HG03565 (cell line): ENCODE data around the gene TSPEAR.

Source experiments
- ATAC-seq: cut with Tn5 transposase; IDR thresholded peaks from one replicate; pipeline ENCODE4 v1.9.1; 2021; ENCODE audit warnings: mild to moderate bottlenecking, moderate library complexity; ENCODE audit not compliant: unreplicated experiment

TSPEAR gene

DNA sequence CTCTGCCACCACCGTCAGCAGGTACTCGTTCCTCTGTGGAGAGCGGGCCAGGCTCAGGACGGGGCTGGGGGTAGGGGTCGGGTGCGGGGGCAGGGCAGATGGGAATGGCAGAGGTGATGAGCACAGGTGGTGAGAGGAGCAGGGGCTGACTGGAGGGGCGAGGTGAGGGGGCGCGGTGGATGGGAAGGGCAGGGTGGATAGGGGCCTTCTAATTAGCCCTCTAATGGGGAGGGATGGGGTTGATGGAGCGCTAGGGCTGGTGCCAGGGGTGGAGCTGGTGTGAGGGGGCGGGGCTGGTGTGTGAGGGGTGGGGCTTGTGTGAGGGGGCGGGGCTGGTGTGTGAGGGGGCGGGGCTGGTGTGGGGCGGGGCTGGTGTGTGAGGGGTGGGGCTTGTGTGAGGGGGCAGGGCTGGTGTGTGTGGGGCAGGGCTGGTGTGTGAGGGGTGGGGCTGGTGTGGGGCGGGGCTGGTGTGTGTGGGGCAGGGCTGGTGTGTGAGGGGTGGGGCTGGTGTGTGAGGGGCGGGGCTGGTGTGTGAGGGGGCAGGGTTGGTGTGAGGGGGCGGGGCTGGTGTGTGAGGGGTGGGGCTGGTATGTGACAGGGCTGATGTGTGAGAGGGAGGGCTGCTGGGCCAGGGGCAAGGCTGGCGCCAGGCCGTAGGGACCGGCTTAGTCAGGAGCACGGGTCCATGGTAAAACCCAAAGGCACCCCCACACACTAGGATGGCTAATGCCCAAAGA, 177.3 kb downstream of the TSPEAR start:
- ATAC-seq, result no peak

DNA sequence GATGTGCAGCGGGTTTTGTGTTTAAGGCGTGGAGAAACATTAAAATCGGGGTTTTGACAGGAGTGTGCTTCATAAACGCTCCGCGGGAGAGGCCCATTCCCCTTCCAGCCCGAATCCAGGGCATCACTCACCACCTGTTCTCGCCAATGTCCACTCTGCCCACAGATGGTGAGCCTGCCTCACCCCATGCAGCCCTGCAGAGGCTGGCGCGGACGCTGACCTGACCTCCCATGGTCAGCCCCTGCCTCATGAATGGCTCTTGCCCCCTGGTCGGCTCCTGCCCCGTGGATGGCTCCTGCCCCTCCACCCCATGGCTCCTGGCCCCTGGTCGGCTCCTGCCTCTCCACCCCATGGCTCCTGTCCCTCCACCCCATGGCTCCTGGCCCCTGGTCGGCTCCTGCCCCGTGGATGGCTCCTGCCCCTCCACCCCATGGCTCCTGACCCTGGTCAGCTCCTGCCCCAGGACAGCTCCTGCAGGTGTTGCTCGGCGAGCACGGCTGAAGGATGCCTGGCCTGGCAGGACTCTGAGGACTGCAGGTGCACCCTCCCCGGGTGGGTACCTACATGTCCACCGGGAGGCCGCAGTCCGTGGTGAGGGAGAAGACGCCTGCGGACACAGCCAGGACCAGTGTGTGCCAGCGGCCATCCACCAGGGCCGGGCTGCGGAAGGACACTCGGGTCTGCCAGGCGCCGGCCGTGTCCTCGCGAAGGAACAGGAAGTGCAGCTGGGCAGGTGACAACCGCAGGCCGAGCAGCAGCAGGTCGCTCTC, 178.1 kb downstream of the TSPEAR start:
- no peak for ATAC-seq

DNA sequence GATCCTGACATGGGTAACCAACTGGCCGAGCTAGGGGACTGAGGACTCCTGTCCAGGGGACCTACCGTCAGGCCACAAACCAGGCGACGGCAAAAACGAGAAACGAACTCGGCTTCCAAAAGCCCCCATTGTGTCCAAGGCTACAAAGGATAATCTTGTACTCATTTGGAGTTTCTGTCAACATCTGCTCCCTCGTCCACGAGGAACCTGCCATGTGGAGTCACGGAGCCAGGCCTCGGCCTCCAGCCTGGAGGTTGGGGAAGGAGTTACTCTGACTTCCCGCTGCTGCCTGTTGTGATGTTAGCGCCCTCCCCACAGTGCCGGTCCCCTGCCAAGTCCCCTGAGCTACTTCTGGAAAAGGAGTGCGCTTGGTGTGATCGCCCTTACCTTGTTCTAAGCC, 178.7 kb downstream of the TSPEAR start:
- no peak for ATAC-seq

DNA sequence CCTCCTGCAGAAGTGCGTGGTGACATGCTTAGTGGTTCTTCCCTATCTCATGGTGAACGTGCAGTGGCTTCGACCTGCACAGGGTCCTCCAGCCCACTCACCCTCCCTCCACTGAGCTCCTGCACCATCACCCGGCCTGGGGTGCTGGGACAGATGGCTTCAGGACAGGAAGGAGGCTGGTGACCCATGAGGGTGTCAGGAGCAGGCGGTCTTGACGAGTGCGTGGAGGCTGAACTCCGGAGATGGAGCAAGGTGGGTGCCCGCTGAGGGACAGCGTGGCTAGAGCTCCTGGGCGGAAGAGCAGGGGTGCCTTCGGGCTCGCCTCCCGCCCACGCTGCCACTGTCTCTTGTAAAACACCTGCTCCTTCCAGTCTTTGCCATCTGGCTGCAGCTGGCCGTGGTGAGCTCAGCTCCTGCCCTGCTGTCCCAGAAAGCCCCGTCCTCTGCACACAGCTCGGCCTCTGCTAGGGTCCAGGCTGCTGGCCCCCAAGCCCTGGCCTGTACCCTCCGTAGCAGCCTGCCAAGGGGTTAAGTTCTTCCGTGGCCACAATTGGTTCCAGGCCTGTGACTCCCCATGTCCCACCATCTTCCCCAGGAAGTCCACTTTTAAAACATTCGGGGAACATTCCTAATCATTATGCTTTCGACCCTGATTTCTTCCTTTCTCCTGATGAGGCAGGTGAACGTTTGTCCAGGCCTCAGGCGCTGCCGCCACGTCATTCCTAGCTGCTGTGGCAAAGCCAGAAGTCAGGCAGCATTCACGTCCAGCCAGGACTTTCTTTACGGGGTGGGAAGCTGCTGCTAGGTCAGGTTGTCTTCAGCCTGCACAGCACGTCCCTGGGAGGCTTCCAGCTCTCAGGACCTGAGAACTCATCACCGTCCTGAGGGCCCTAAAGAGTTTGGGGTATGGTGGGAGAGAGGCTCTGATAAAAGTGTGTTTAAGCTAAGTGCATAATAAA, 179.5 kb downstream of the TSPEAR start:
- ATAC-seq, result no peak

DNA sequence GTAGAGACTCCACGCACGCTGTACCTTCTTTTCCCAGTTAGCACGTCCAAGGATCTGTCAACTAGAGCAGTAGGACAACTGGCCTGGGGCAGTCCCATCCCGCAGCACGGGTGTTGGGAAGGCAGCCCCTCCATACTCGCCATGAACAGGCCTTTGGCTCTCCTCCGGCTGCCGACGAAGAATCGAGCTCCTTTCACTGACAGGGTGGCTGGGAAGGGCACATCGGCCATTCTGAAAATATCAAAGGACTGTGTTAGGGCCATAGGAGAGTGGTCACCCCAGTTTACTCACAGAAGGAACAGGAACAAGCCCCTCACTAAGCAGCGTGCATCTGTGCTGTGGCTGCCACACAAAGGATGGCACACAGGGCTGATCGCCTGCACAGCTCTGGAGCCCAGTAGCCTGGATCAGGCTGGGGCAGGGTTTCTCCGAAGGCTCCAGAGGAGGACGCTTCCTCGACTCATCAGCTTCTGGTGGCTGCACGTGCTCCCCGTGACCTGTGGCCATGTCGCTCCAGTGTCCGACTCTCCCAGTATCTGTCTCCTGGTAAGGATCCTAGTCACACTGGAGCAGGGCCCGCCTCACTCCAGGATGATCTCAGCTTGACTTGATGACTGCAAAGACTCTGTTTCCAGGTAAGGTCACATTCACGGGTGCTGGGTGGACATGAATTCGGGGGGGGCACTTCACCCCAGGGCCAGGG, 180.3 kb downstream of the TSPEAR start:
- ATAC-seq, result no peak

DNA sequence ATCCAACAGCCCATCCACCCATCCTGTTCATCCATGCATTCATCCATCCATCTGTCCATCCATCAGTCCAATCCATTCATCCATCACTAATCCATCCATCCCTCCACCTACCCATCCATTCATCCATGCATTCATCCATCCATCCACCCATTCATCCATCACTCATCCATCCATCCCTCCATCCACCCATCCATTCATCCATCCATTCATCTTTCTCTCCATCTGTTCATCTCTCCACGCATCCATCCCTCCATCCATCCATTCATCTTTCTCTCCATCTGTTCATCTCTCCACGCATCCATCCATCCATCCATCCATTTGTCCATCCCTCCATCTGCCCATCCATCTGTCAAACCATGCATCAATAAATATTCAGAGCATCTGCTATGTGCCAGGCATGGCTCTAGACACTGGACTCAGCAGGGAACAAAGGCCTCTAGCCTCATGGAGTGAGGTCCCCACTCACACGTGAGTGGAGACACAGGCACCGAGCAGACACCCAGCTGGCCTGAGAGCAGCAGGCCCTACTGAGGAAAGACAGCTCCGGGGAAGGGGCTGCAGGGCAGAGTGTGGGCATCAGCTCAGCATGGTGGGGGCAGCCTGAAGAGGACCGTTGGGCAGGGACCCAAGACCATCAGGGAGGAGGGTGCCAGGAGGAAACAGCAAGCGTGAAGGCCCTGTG, 181.0 kb downstream of the TSPEAR start:
- ATAC-seq, result no peak

DNA sequence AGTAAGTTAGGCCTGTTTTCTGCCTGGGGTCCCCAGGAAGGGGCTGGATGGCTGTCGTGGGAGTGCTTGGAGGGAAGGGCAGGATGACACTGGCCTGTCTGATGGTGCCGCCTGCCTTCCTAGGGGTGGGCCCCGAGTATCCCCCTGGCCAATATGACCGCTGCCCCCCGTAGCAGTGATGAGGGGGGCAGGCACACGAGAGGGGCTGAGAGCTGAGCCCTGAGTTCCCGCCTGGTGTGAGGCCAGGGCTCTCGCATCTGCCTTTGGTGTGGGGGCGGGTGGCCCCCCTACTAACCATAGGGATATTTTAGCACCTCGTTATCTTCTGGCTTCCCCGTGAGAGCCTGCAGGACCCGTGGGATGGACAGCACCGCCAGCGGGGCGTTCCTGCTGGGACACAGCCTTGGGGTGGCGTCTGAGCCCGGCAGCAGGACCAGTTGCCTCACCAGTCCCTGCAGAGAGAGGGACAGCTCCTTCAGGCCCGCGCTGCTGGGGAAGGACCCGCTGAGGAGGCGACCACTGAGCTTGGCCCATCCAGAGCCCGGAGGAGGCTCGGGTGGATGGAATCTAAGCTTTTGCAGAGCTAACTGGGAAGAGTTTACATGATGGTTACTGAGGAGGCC, 181.8 kb downstream of the TSPEAR start:
- ATAC-seq, result no peak

DNA sequence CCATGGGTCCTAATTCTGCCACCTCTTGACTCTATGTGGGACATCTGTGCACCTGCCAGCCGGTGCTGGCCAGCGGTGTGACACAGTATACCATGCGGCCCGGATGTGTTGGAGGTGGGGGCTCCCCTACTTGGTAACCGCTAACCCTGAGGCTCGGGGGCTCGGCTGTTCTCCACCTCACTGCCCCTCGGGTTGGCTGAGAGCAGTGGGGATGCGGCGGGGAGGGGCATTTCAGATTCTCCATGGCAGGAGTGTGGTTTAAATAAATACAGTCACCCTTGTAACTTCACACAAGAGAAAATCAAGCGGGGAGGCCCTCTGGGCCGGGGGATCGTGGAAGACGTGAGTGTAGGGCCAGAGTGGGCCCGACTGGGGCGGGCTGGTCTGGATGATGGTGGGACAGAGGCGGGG, 182.4 kb downstream of the TSPEAR start:
- no peak for ATAC-seq

DNA sequence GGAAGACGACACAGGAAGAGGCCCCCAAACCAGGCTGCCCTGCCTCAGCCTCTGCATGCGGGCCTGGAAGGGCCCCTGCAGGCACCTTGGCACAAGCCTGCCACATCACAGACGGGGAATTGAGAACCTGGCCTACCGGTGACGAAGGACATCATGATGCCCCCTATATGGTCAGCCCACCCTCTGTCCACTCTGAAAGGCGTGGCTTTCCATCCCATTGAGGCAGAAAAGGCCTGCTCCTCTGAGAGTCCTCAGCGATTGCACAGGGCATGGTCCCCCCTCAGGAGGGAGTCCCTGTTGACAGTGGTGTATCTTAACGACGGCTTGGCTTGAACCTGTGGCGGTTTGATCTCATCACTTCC, 182.8 kb downstream of the TSPEAR start:
- no peak for ATAC-seq

DNA sequence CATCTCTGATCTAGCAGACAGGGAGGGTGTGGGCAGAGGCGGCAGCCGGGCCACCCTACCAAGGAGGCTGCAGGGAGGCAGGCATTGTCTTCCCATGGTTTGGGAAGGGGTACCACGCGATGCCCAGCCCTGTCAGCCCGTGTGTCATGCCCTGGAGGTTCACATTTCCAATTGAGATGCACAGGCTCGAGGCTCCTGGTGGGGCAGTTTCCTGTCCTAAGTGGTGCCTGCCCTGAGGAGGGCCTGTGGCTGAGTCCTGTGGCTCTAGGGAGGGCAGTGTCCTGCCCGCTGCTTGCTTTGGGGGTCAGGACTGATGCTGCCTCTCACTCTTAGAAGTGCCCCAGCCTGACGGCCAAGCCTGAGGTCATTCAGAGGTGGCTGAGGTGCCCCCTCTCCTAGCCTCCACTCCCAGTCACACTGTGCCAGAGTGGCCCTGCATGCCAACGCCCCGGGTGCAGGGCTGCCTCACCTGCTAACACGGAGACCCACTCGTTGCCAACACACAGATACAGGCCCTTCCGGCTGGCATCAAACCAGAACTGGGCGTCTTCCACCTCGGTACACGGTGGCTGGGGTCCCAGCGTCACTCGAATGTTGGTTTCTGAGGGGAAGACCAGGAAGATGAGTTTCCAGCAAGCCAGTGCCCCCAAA, 183.3 kb downstream of the TSPEAR start:
- no peak for ATAC-seq

DNA sequence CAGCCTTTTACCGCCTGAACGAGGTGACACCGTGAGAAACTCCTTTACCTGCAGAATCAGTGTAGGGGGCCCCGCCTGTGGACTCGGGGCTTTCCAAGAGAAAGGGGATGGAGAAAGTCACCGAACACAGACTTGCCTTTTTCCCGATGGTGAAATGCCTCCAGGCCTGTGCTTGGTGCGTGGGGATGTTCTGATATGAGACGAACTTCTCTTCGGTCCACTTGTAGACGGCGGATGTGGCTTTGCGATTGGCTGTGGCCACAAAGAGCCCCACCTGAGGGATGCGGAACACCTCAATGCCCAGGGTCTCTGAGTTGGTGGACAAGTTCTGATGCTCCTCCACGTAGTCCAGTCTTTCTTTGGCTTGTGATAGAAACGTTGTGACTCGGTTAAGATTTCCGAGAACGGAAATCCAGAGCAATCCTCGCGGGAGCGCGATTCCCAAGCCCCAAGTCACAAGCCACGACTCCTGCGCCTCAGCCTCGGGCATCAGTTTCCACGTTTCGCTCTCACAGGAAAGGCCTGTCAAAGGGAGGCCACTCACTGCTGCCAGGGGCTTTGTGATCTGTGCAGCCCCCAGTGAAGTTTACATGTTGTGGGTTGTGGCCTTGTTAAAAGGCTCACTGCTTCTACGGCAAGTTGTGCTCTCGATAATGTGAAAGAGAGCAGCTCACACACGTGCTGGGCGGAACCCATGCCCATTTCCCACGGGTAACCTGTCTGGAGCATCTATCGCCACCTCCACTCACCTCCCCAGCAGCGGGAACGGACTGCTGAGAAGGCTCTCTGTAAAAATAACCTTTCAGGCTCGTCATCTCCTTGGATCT, 184.0 kb downstream of the TSPEAR start:
- no peak for ATAC-seq

DNA sequence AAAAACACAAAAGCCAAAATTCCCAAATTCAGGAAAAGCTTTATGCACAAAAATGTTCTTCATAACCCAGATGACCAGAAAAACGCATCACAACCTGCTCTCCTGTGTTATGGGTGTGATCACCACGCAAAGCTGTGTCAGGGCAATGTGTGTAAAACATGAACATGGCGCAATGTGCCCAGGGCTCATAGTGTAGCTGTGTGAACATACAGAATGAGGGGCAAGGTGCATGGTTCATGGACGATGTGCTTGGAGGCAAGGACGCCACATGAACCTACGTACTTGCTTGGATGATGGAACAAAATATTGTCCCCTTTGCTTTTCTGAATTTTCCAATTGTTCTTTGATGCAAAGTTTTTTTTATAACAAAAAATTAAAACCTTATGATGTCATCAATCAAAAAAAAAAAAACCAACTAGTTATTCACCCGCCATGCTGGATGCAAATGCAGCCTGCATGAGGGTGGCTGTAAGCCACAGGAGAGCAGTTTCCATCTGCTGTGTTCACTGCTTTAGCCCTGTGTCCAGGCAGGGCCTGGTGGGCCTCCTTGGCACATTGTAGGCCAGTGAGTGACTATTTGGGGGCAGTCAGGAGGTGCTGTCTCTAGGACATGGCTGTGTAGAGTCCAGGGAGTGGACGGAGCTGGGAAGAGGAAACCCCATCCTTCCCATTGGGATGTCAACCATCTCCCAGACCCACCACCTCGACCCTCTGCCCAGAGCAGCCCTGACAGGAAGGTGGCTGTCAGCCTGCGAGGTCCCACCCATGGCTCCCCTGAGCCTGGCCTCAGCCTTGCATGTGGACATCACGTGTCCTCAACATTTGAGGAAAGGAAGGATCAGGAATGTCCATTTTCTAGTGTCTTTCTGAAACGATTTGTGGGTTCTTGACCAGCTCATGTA, 185.0 kb downstream of the TSPEAR start:
- no peak for ATAC-seq

DNA sequence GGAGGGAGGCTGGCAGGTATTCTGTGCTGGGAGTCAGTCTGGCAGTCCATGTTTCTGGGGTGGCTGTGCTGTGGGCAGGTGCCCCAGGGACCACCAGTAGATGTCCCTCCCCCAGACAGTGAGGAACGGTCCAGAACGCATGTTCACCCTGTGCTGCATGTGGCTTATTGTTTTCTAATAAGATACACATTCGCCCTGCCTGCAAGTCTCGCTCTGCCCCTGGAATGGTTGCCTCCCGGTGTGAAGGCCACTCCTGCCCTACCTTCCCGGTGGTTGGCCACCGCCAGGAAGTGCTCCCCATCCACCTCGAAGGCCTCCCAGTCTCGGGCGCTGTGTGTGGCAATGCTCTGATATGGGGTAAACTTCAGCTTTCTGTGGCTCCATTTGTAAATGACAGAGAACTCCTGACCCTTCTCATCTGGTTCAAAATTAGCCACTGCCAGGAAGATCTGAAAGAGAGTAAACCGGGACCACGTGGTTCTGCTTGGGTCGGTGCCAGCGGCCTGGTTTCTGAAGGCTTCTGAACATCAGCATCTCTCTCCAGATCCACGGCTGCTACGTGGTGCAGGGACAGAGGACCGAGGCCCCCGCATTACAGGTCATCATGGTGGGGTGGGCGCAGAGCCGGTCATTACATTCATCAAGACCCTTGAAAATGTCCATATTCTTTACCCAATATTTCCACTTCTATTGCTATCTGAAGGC, 185.8 kb downstream of the TSPEAR start:
- ATAC-seq, result no peak

DNA sequence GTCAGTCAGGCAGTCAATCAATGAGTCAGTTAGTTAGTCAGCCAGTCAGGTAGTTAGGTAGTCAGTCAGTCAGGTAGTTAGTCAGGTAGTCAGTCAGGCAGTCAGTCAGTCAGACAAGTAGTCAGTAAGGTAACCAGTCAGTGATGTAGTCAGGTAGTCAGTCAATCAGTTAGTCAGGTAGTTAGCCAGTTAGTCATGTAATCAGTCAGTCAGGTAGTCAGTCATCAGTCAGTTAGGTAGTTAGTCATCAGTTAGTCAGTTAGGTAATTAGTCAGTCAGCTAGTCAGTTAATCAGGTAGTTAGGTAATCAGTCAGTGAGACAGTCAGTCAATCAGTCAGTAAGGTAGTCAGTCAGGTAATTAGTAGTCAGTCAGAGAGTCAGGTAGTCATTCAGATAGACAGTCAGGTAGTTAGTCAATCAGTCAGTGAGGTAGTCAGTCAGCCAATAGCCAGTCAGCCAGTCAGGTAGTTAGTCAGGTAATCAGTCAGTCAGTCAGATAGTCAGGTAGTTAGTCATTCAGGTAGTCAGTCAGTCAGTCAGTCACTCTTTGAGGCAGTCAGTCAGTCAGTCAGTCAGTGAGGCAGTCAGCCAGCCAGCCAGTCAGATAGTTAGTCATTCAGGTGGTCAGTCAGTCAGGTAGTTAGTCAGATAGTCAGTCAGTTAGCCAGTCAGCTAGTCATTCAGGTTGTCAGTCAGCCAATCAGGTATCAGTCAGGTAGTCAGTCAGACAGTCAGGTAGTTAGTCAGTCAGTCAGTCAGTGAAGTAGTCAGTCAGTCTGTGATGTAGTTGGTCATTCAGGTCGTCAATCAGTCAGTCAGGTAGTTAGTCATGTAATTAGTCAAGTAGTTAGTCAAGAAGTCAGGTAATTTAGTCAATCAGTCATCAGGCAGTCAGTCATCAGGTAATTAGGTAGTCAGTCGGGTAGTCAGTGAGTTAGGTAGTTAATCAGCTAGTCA, 186.7 kb downstream of the TSPEAR start:
- no peak for ATAC-seq

DNA sequence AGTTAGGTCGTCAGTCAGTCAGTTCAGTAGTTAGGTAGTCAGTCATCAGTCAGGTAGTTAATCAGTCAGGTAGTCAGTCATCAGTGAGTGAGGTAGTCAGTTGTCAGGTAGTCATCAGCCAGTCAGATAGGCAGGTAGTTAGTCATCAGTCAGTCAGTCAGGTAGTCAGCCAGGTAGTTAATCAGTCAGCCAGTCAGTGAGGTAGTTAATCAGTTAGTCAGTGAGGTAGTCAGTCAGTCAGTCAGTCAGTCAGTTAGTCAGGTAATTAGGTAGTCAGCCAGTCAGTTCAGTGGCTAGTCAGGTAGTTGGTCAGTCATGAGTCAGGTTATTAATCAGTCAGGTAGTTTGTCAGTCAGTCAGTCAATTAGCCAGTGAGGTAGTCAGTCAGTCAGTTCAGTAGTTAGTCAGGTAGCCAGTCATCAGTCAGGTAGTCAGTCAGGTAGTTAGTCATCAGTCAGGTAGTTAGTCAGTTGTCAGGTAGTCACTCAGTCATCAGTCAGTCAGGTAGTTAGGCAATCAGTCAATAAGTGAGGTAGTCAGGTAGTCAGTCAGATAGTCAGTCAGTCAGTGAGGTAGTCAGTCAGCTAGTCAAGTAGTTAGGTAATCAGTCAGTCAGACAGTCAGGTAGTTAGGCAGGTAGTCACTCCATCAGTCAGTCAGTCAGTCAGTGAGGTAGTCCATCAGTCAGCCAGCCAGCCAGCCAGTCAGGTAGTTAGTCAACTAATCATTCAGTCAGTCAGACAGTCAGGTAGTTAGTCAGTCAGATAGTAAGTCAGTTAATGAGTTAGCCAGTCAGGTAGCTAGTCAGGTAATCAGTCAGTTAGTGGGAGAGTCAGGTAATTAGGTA, 187.6 kb downstream of the TSPEAR start:
- no peak for ATAC-seq
